GM18858 (cell line): Measurements from ENCODE around the gene PAIP2B.

Source experiments
- ATAC-seq: cut with Tn5 transposase; IDR thresholded peaks from one replicate; pipeline ENCODE4 v1.9.1; 2021; ENCODE audit not compliant: unreplicated experiment

The PAIP2B gene

DNA sequence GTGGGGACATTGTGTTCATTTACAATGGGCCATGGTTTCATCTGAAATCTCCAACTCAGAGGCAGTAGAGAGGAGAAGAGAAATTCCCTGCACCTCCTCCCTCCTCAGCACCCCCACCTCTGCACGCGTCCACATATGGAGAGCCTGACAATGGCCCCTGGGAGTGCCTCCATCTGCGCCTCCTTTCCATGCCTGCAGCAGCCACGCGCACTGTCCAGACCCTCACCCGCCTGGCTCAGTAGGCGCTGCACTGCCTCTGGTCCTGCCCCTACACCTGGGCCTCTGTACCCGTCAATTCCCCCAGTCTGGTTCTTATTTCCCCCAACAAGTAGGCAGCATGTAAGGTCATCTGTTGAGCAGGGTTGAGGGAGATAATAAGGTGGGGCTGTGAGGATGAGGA, 72.6 kb downstream of the PAIP2B start:
- no peak for ATAC-seq

DNA sequence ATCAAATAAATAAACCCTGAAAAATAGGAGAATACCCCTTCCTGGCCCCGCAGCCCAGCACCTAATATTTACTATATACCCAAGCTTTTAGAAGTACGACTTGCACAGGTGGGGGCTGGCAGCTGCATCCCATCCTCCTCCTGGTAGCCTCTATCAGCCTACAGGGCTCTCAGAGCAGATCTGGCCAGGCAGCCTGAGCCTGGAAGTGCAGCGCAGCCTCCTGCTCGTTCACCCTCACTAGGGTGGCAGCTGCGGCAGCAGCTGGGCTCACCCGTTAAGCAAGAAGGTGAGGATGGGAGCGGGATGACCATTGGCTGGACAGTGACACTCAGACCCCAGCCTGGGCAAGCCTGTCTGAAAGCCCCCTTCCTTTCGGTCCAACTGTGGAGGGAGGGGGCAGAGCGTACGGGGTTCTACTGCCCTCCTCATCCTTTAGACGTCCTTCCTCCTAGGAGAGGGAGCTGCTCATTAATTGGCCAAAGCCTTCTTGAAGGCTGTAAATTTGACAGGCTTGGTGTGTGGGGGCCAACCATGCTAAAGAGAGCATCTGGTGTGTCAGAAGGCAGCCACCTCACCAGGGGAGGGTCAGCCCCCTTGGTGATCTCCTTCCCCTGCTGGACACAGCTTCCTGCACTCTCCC, 73.2 kb downstream of the PAIP2B start:
- no peak for ATAC-seq

DNA sequence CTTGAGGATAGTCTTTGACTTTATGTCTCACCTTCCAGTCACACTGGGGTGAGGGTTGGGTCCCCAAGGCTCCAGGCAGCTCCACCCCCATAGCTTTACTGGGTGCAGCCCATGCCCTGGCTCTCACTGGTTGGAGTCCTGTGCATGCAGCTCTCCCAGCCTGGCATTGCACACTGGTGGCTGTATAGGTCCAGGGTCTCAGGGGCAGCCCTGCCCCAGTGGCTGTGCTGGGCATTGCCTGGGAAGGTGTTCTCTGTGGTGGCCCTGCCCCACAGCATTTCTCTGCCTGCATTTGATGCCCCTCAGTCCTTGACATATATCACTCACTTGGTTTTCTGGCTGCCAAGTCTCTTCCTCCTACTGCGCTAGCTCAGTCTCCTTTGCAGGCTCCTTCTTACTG, 75.3 kb downstream of the PAIP2B start:
- no peak for ATAC-seq

DNA sequence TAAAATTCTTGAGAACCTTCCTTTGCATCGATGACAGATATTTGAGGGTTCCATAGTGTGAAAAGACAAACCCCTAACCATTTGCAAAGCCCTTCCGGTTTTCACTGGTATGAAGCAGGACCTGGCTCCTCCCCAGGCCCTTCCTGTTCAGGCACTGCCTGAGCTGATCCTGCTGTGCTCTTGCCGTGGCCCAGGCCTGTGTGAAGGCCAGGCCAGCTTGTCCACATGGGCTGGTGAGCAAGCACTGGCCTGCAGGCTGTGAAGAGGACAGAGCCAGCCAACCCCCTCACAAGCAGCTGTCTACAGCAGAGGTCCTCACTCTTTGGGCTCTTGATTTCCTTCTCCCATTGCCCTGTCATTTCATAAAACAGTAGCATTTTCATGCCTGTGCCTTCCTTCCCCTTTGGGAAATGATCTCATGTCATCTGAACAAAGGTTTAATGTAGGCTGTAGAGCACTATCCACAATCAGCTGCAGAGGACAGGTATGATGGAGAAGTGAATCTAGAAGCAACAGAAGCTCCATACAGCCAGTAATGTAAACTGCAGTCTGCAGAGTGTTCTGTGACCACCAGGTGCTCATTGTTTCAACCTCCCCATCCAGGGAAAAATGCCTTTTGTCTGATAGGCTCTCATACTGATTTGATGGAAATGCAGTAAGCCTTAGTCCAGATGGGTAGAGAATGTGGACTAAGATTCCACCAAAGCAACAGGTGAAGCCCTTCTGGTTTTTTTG, 76.7 kb downstream of the PAIP2B start:
- no peak for ATAC-seq

DNA sequence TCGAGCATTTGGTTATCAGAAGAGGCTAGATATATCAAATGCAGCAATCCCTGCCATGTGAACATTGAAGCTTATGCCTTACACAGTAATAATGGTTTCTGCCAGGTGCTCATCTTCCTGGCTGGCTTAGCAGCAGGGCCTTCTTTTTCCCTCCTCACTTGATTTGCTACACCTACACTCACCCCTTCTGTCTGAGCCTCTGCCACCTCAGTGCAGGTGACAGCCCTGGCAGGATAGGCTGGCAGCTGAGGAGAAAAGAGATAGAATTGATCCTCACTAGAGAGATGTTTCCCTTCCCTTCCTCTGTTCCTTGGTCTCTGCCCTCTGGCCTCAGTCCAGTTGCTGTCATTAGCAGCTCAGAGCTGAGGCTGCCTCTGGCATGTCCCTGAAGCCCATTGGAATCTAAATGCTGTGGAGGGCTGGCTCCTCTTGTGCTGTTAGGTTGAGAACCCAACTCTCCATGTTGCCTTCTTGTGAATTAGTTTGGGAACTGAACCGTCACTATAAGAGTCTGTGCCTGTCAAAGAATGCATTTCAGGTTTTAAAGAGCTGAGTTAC, 78.3 kb downstream of the PAIP2B start:
- ATAC-seq = no peak

DNA sequence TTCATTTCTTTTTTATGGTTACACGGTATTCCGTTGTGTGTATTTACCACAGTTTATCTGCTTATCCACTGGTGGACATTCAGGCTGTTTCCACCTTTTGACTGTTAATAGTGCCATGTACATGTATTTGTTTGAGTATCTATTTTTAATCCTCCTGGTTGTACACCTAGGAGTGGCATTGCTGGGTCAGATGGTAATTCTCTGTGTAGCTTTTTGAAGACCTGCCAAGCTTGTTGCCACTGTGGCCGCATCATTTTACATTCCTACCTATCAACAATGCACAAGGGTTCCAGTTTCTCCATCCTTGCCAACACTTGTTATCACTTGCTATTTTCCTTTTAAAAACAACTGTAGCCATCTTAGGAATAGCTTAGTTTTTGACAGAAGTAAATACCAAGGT, 83.1 kb downstream of the PAIP2B start:
- no peak for ATAC-seq

DNA sequence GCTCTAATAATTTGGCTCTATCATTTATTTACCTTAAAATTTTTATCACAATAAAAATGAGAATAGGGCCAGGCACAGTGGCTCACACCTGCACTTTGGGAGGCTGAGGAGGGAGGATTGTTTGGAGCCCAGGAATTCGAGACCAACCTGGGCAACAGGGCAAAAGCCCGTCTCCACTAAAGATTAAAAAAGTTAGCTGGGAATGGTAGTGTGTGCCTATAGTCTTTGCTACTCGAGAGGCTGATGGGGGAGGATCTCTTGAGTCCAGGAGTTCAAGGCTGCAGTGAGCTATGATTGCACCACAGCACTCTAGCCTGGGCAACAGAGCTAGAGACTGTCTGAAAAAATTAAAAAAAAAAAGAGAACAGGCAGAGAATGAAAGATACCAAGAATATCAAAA, 90.7 kb downstream of the PAIP2B start:
- no peak for ATAC-seq

DNA sequence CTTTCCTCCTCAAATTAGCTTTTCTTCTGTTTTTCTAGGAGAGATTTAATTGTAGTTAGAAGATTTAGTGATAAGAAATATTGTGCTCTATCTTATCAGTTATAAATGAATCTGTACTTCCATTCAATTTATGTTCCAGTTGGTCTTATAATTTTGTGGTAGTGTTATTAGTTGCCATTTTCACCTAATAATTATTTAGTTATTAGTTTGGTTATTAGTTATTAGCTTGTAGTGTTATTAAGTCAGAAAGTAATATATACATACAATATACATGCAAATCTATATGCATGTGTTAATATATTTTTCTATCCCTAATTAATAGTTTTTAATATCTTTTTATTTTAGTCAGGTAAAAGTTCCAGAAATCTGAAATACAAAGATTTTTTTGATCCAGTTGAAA, 93.3 kb downstream of the PAIP2B start:
- no peak for ATAC-seq
